PC-9 (cell line): Measurements from ENCODE around the gene GP1BB. TPM values are rescaled to one million over a fixed set of nuclear protein-coding genes. Genes with fewer than 3 reads are reported as not detected.
A peak's percentile ranks its signal among the peaks of the same experiment; 100 is the strongest.

Experiments
- BruUV-seq: library from RNA; stranded (reverse); fragments of 400-500 nt; replicated peaks from 2 replicates; lab custom pipeline; 2021; lab: Mats Ljungman, UMichigan
- CTCF ChIA-PET: fragments of 300-600 bp; sonication (Branson Sonifier 250); formaldehyde crosslinking; loops from one replicate; lab custom pipeline; 2022; ENCODE audit warnings: antibody characterized with exemption; lab: Charles Lee
- POLR2A ChIA-PET: fragments of 300-600 bp; sonication (Branson Sonifier 250); formaldehyde crosslinking; loops from one replicate; lab custom pipeline; 2022; ENCODE audit warnings: antibody characterized with exemption; ENCODE audit not compliant: unreplicated experiment; lab: Charles Lee
- DNase-seq, 2 experiments: peaks; one replicate each; pipeline versions ENCODE4 v3.0.0 to v3.0.0-alpha.2; 2015 to 2022; ENCODE audit warnings: mixed read lengths in 1 of 2
- H2AFZ ChIP-seq: fragments of 200-600 bp; sonication (generic); 2 replicates; pipeline ENCODE4 v1.8.1; 2017; ENCODE audit warnings: antibody characterized with exemption
- H3F3A ChIP-seq: fragments of 200-600 bp; sonication (generic); 2 replicates; pipeline ENCODE4 v1.8.1; 2017; ENCODE audit warnings: antibody characterized with exemption, mild to moderate bottlenecking, low read depth; ENCODE audit not compliant: insufficient read depth
- H3K27ac ChIP-seq: fragments of 200-600 bp; sonication (generic); 2 replicates; pipeline ENCODE4 v1.6.1; 2016; ENCODE audit warnings: mixed run types
- H3K27me3 ChIP-seq: fragments of 200-600 bp; sonication (generic); 2 replicates; pipeline ENCODE4 v1.6.1; 2016; ENCODE audit warnings: low read depth, mixed run types; ENCODE audit not compliant: insufficient read depth
- H3K36me3 ChIP-seq: fragments of 200-600 bp; sonication (generic); 2 replicates; pipeline ENCODE4 v1.6.1; 2016; ENCODE audit warnings: low read depth, mixed run types
- H3K4me1 ChIP-seq: fragments of 200-600 bp; sonication (generic); replicated peaks from 2 replicates; pipeline ENCODE4 v1.6.1; 2016; ENCODE audit warnings: mixed run types; ENCODE audit not compliant: insufficient read depth
- H3K4me2 ChIP-seq: fragments of 200-600 bp; sonication (generic); 2 replicates; pipeline ENCODE4 v1.6.1; 2017; ENCODE audit warnings: mixed run types
- H3K4me3 ChIP-seq: fragments of 200-600 bp; sonication (generic); 2 replicates; pipeline ENCODE4 v1.6.1; 2016; ENCODE audit warnings: mixed run types
- H3K79me2 ChIP-seq: fragments of 200-600 bp; sonication (generic); 2 replicates; pipeline ENCODE4 v1.6.1; 2017; ENCODE audit warnings: low read depth, mixed run types
- H3K9me2 ChIP-seq: fragments of 200-600 bp; sonication (generic); 2 replicates; pipeline ENCODE4 v1.8.1; 2017; ENCODE audit warnings: mild to moderate bottlenecking; ENCODE audit not compliant: insufficient read depth
- H3K9me3 ChIP-seq: fragments of 200-600 bp; sonication (generic); 2 replicates; pipeline ENCODE4 v1.8.1; 2016; ENCODE audit warnings: low read depth; ENCODE audit not compliant: insufficient read depth
- H4K20me1 ChIP-seq: fragments of 200-600 bp; sonication (generic); 2 replicates; pipeline ENCODE4 v1.8.1; 2017; ENCODE audit not compliant: insufficient read depth
- CTCF ChIP-seq: fragments of 200-600 bp; sonication (generic); conservative IDR thresholded peaks from 2 replicates; pipeline ENCODE4 v1.6.1; 2017; ENCODE audit warnings: mixed run types, antibody characterized with exemption, mild to moderate bottlenecking, moderate library complexity
- EZH2 ChIP-seq: fragments of 200-600 bp; sonication (generic); IDR thresholded peaks from 2 replicates; pipeline ENCODE4 v1.8.0; 2017; ENCODE audit warnings: antibody characterized with exemption, low read depth
- intact Hi-C: fragments of 100-400 bp; cut with micrococcal nuclease; formaldehyde crosslinking; loops from one replicate; pipeline ENCODE4 v1.10.0; 2022; ENCODE audit not compliant: unreplicated experiment
- total RNA-seq: library from RNA; stranded (reverse); gene quantifications from 2 replicates; pipeline ENCODE4 v1.2.3, GENCODE V29; 2021

Gene GP1BB
- total RNA-seq, 1 experiment from 2014 or later: 0.35 TPM

- intact Hi-C loops: no loop called here
- H3K9me2 ChIP-seq: no peaks in the 10 kb centered on the region
- ChIA-PET POLR2A (no interaction called here), CTCF (no interaction called here)
- H3K4me1 ChIP-seq: peaks cover 10% of the 10 kb centered on the region
- DNase-seq: no peak
- no peaks in the 10 kb centered on the region for H3K36me3 ChIP-seq
- no peak overlapping the region for H2AFZ ChIP-seq
- BruUV-seq: no TSS peak
- TF ChIP-seq CTCF (no peak), EZH2 (no peak)
- no peaks in the 10 kb centered on the region for H3K9me3 ChIP-seq
- H3K27ac ChIP-seq: no peak overlapping the region
- H4K20me1 ChIP-seq: no peaks in the 10 kb centered on the region
- H3F3A ChIP-seq: no peaks in the 10 kb centered on the region; the same call in 1 of the 2 replicates
- H3K4me3 ChIP-seq: no peak overlapping the region
- no peaks in the 10 kb centered on the region for H3K27me3 ChIP-seq
- no peaks in the 10 kb centered on the region for H3K79me2 ChIP-seq
- no peak overlapping the region for H3K4me2 ChIP-seq
Observed at GRCh38 chr22:19749876-19750275, 26.5 kb downstream of the GP1BB start.

- H3K9me3 ChIP-seq: no peaks in the 10 kb centered on the region
- H3K36me3 ChIP-seq: no peaks in the 10 kb centered on the region
- no peaks in the 10 kb centered on the region for H3K27me3 ChIP-seq
- ChIA-PET CTCF (no interaction called here), POLR2A (interaction anchor here (0.7 kb wide), 1 partner anchor 1074 kb away, joined by 6 read pairs; no protein-coding TSS in a partner anchor)
- H3F3A ChIP-seq: no peaks in the 10 kb centered on the region; the same call in 1 of the 2 replicates
- no peak for TF ChIP-seq EZH2
- TF ChIP-seq CTCF: no peak
- H3K4me2 ChIP-seq: peak overlapping the region; percentile 29
- DNase-seq: peak; percentile 45 to 59
- H3K4me3 ChIP-seq: no peak overlapping the region
- BruUV-seq: no TSS peak
- H4K20me1 ChIP-seq: no peaks in the 10 kb centered on the region
- intact Hi-C loops: no loop called here
- peaks cover 10% of the 10 kb centered on the region for H3K4me1 ChIP-seq
- no peak overlapping the region for H3K27ac ChIP-seq
- H3K79me2 ChIP-seq: no peaks in the 10 kb centered on the region
- H2AFZ ChIP-seq: no peak overlapping the region
- H3K9me2 ChIP-seq: no peaks in the 10 kb centered on the region
Observed at GRCh38 chr22:19750507-19751490, 27.5 kb downstream of the GP1BB start.

GRCh38 chr22:19751497-19752245, 28.3 kb downstream of the GP1BB start:
- no peak overlapping the region for H3K27ac ChIP-seq
- peak overlapping the region; percentile 29; the same call in 1 of the 2 replicates for H3K4me2 ChIP-seq
- no peak for DNase-seq
- BruUV-seq: no TSS peak
- H3K36me3 ChIP-seq: no peaks in the 10 kb centered on the region
- H3K27me3 ChIP-seq: no peaks in the 10 kb centered on the region
- CTCF ChIA-PET: no interaction called here
- no peaks in the 10 kb centered on the region for H4K20me1 ChIP-seq
- H3K9me2 ChIP-seq: no peaks in the 10 kb centered on the region
- no peaks in the 10 kb centered on the region for H3K9me3 ChIP-seq
- H3F3A ChIP-seq: no peaks in the 10 kb centered on the region; the same call in 1 of the 2 replicates
- no peak overlapping the region for H2AFZ ChIP-seq
- intact Hi-C loops: no loop called here
- POLR2A ChIA-PET: interaction anchor here (0.7 kb wide), 1 partner anchor 1073 kb away, joined by 6 read pairs; no protein-coding TSS in a partner anchor
- peaks cover 10% of the 10 kb centered on the region for H3K4me1 ChIP-seq
- no peak overlapping the region for H3K4me3 ChIP-seq
- no peaks in the 10 kb centered on the region for H3K79me2 ChIP-seq
- TF ChIP-seq EZH2: no peak
- TF ChIP-seq CTCF: no peak
